ENCODE results near the gene CTNNBL1. TPM values are rescaled to one million over a fixed set of nuclear protein-coding genes. Genes with fewer than 3 reads are reported as not detected.

CTNNBL1 gene
- total RNA-seq, 1 donor from 2014 or later: 30.0 TPM

DNA sequence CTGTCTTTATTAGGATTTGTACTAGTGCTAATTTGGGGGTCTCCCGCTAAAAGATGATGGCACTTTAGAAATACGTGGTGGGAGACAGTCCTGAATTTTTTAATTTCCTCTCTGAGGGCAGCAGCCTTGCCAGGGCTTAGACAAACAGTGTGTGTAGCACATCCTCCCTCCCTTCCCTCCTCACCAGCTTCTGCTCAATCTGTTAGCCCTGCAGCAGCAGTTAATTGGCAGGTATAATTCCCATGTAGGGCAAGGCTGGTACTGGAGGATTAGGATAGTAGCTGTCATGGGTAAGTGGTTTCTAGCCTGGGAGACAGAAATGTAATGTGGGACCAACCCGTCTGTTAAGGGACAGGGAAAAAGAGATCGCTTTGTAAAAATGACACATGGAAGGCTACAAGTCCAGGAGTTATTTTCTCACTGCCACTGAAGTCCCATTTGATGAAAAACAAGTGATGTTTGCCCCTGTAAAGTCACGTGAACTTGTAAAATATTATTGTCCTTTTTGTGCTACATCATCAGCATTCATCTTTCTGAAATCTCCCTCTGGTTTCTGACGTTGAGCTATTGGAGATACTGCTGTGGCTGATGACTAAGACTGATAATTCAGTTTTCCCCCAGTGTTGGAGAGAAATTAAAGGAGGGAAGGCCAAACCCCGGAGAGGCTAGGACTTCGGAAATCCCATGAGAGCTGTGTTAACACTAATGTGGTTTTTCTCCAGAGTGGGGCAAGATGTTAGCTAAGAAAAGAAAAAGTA, 40.6 kb downstream of the CTNNBL1 start:
- FAIRE-seq (no peak), DNase-seq (ENCODE audit: low read depth) (no peak)
- Histone ChIP-seq H3K4me3 (ENCODE audit: low read depth, low read length) (no peak overlapping the region), H3K36me3 (ENCODE audit: control insufficient read depth, insufficient read depth, low read length) (peaks cover 1% of the 10 kb centered on the region), H3K27me3 (ENCODE audit: control insufficient read depth, insufficient read depth, low read length) (no peaks in the 10 kb centered on the region)
- TF ChIP-seq, protein P1, sequence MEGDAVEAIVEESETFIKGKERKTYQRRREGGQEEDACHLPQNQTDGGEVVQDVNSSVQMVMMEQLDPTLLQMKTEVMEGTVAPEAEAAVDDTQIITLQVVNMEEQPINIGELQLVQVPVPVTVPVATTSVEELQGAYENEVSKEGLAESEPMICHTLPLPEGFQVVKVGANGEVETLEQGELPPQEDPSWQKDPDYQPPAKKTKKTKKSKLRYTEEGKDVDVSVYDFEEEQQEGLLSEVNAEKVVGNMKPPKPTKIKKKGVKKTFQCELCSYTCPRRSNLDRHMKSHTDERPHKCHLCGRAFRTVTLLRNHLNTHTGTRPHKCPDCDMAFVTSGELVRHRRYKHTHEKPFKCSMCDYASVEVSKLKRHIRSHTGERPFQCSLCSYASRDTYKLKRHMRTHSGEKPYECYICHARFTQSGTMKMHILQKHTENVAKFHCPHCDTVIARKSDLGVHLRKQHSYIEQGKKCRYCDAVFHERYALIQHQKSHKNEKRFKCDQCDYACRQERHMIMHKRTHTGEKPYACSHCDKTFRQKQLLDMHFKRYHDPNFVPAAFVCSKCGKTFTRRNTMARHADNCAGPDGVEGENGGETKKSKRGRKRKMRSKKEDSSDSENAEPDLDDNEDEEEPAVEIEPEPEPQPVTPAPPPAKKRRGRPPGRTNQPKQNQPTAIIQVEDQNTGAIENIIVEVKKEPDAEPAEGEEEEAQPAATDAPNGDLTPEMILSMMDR (IDR thresholded peaks at IDR 0.05; ENCODE audit: insufficient read depth, low read length, severe bottlenecking): no peak

DNA sequence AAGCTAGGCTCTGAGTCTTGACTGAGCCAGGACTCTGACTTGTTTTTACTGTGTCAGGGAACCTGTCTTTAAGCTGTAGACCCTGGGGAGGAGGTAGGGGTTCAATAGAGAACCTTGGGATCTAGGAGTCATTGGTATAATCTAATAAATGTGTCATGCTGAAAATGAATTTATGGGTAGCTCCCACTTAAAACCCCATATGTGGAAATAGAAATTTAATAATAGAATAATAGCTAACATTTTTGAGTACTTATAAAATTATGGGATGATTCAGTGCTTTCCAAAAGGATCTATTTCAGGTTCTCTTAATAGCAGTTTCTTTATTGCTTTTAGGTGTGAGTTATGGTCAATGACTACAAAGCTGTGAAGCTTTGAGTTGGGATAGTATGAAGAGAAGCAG, 41.7 kb downstream of the CTNNBL1 start:
- no peak for DNase-seq (ENCODE audit: low read depth)
- H3K4me3 ChIP-seq (ENCODE audit: low read depth, low read length): no peak overlapping the region
- peaks cover 1% of the 10 kb centered on the region for H3K36me3 ChIP-seq (ENCODE audit: control insufficient read depth, insufficient read depth, low read length)

DNA sequence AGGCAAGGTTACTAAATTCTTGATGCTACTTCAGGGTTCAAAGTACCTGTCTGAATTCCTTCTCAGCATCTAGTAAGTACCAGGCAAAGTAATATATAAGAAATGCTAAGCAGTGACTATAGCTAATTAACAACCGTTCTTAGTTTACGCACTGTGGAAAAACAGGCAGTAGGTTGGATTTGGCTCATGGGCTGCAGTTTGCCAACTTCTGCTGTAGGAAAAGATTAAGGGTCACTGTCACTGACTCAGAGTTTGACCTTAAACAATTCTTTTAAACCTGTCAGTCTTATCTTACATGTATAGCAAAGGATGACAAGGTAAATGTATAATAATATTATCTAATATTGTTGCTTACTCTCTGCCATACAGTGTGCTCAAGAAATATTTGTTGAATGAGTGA, 42.3 kb downstream of the CTNNBL1 start:
- Histone ChIP-seq H3K27me3 (ENCODE audit: control insufficient read depth, insufficient read depth, low read length) (no peaks in the 10 kb centered on the region), H3K4me3 (ENCODE audit: low read depth, low read length) (no peak overlapping the region), H3K36me3 (ENCODE audit: control insufficient read depth, insufficient read depth, low read length) (peaks cover 1% of the 10 kb centered on the region)
- no peak for FAIRE-seq
- TF ChIP-seq, protein P1 (IDR thresholded peaks at IDR 0.05; ENCODE audit: insufficient read depth, low read length, severe bottlenecking): no peak
- DNase-seq (ENCODE audit: low read depth): no peak

More for the DNA sequence above, 41.7 kb downstream of the CTNNBL1 start:
- H3K27me3 ChIP-seq (ENCODE audit: control insufficient read depth, insufficient read depth, low read length): no peaks in the 10 kb centered on the region
- TF ChIP-seq, protein P1 (IDR thresholded peaks at IDR 0.05; ENCODE audit: insufficient read depth, low read length, severe bottlenecking): no peak
- no peak for FAIRE-seq

DNA sequence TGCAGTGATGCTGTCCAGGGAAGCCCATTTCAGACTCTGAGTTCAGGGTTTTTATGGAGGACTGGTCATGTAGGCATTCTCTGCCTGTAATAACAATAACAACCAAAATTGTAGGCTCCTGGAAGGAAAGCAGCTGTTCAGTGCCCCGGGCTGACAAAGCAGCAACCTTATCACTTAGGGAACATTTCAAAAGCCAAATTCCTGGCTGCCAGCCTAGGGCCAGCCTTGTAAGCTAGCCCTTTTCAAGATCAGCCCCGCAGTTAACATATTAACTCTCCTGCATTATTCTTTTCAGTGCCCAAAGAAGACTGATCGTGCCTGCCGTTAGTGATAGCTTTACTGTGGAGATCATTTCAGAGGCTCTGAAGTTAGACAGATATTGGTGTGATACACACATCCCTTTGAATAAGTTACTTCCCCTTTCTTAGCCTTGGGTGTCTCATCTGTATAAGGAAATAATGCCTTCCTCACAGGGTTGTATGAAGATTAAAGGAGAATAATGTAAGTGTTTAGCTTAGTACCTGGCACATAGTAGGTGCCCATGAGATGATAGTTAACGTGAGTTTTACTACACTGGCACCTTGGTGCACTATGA, 44.1 kb downstream of the CTNNBL1 start:
- Histone ChIP-seq H3K36me3 (ENCODE audit: control insufficient read depth, insufficient read depth, low read length) (peaks cover 1% of the 10 kb centered on the region), H3K4me3 (ENCODE audit: low read depth, low read length) (no peak overlapping the region), H3K27me3 (ENCODE audit: control insufficient read depth, insufficient read depth, low read length) (no peaks in the 10 kb centered on the region)
- TF ChIP-seq, protein P1 (IDR thresholded peaks at IDR 0.05; ENCODE audit: insufficient read depth, low read length, severe bottlenecking): no peak
- no peak for FAIRE-seq
- no peak for DNase-seq (ENCODE audit: low read depth)

DNA sequence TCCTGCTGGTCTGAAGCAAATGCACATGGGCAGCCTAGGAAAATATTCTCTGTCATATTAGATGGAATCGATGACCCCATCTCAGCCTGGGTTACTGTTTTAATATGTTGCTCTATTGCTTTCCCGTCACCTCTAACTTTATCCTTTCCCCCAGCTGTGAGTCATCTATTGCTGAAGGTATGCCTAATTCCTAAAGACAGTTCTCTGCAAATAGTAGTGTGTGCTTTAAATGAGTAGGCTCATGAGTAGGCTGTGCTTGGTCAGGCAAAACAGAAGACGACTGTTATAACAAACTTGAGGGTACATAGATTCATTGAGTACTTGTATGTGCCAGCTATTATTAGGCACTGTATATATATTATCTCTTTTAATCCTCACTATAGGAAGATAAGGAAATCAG, 47.2 kb downstream of the CTNNBL1 start:
- H3K4me3 ChIP-seq (ENCODE audit: low read depth, low read length): no peak overlapping the region
- TF ChIP-seq, protein P1 (IDR thresholded peaks at IDR 0.05; ENCODE audit: insufficient read depth, low read length, severe bottlenecking): no peak
- DNase-seq (ENCODE audit: low read depth) (peak; percentile 79), FAIRE-seq (no peak)
- H3K27me3 ChIP-seq (ENCODE audit: control insufficient read depth, insufficient read depth, low read length): no peaks in the 10 kb centered on the region
- H3K36me3 ChIP-seq (ENCODE audit: control insufficient read depth, insufficient read depth, low read length): no peaks in the 10 kb centered on the region

Data from bronchial epithelial cell (primary cell).